Liver (tissue), 9 donors: ENCODE data around the gene WNT7B. TPM values are rescaled to one million over a fixed set of nuclear protein-coding genes. Genes with fewer than 3 reads are reported as not detected.
A peak's percentile ranks its signal among the peaks of the same experiment; 100 is the strongest.

Experiments used
- DNase-seq: peaks from one replicate; pipeline ENCODE4 v3.0.0-alpha.2; 2017; ENCODE audit warnings: low spot score
- H3K27ac ChIP-seq, 2 donors: one replicate each; pipeline ENCODE4 v1.7.0; 2013; ENCODE audit warnings: inconsistent platforms in 2 of 2, low read length in 2 of 2, control low read depth in 1 of 2, low read depth in 1 of 2, mild to moderate bottlenecking in 1 of 2
- H3K27me3 ChIP-seq, 4 donors: one replicate each; pipeline versions ENCODE4 v1.6.1 to v1.7.0; 2013; ENCODE audit warnings: low read length in 3 of 4, inconsistent platforms in 1 of 4, mild to moderate bottlenecking in 1 of 4, moderate library complexity in 1 of 4; ENCODE audit not compliant: control insufficient read depth in 4 of 4, insufficient read depth in 4 of 4
- H3K36me3 ChIP-seq, 4 donors: one replicate each; pipeline versions ENCODE4 v1.6.1 to v1.7.0; 2013; ENCODE audit warnings: low read length in 3 of 4, mild to moderate bottlenecking in 3 of 4, low read depth in 1 of 4, moderate library complexity in 1 of 4; ENCODE audit not compliant: control insufficient read depth in 4 of 4, insufficient read depth in 3 of 4
- H3K4me1 ChIP-seq, 4 donors: one replicate each; pipeline versions ENCODE4 v1.6.1 to v1.7.0; 2013; ENCODE audit warnings: low read length in 3 of 4, mild to moderate bottlenecking in 3 of 4, moderate library complexity in 1 of 4; ENCODE audit not compliant: control insufficient read depth in 4 of 4, insufficient read depth in 4 of 4
- H3K4me3 ChIP-seq, 3 donors: one replicate each; pipeline versions ENCODE4 v1.6.1 to v1.7.0; 2013; ENCODE audit warnings: low read length in 3 of 3, control low read depth in 1 of 3, low read depth in 1 of 3, mild to moderate bottlenecking in 1 of 3
- H3K9ac ChIP-seq, 2 donors: one replicate each; pipeline ENCODE4 v1.7.0; 2013; ENCODE audit warnings: low read length in 2 of 2, mild to moderate bottlenecking in 2 of 2, moderate library complexity in 2 of 2, control low read depth in 1 of 2, low read depth in 1 of 2
- H3K9me3 ChIP-seq, 4 donors: one replicate each; pipeline versions ENCODE4 v1.6.1 to v1.7.0; 2013; ENCODE audit warnings: low read length in 3 of 4; ENCODE audit not compliant: control insufficient read depth in 4 of 4
- CTCF ChIP-seq: fragments of 150-350 bp; IDR thresholded peaks from 2 replicates; pipeline ENCODE4 v1.5.1; 2017; ENCODE audit warnings: improper control_type of control experiment, low read depth, low read length; ENCODE audit not compliant: missing input control
- EGR1 ChIP-seq, 2 donors: IDR thresholded peaks; 2 replicates each; pipeline ENCODE4 v1.6.1; 2016 to 2018; ENCODE audit warnings: antibody characterized with exemption in 2 of 2, low read depth in 2 of 2
- FOXA2 ChIP-seq: IDR thresholded peaks from 2 replicates; pipeline ENCODE4 v1.6.1; 2016; ENCODE audit warnings: antibody characterized with exemption
- RAD21 ChIP-seq, 2 donors: IDR thresholded peaks; 2 replicates each; pipeline ENCODE4 v1.6.1; 2016; ENCODE audit warnings: antibody characterized with exemption in 2 of 2, mild to moderate bottlenecking in 2 of 2
- SP1 ChIP-seq: IDR thresholded peaks from 2 replicates; pipeline ENCODE4 v1.6.1; 2018; ENCODE audit warnings: antibody characterized with exemption, mild to moderate bottlenecking
- ZBTB33 ChIP-seq: IDR thresholded peaks from 2 replicates; pipeline ENCODE4 v1.6.1; 2016; ENCODE audit warnings: antibody characterized with exemption
- WGBS: extraction: QIAGEN DNeasy Blood & Tissue Kit; methylation state at CpG from one replicate; pipeline ENCODE4 v1.1.7; 2013; 5-methylcytosine and 5-hydroxymethylcytosine counted together
- polyA plus RNA-seq, 2 donors: library from polyadenylated mRNA; stranded (reverse) in 1 of 2; unstranded in 1 of 2; fragments of 200-250 nt in 1 of 2; fragments of >200 nt in 1 of 2; fragmentation: Nextera tagmentation in 1 of 2; extraction: Ambion mirVana in 1 of 2; gene quantifications; one replicate each; pipeline versions ENCODE4 v1.2.1 to v1.2.3, GENCODE V29; 2013 to 2015
- total RNA-seq, 2 donors: library from RNA; depleted of rRNA; stranded (reverse); fragments of >200 nt; gene quantifications; one replicate each; pipeline ENCODE4 v1.2.3, GENCODE V29; 2014
- TF ChIP-seq, protein P1 (sequence below): IDR thresholded peaks from 2 replicates; pipeline ENCODE4 v1.6.1; 2016; ENCODE audit warnings: antibody characterized with exemption, mild to moderate bottlenecking
- TF ChIP-seq, protein P2 (sequence below): IDR thresholded peaks from 2 replicates; pipeline ENCODE4 v1.6.1; 2016; ENCODE audit warnings: antibody characterized with exemption
- donor health status: healthy.
- donor health status: healthy.
- donor health status: healthy.
- donor health status: healthy.
- donor health status: healthy.

WNT7B gene
- total and polyA plus RNA-seq, 4 donors = 0.06 to 0.28 TPM; not detected in 2

DNA sequence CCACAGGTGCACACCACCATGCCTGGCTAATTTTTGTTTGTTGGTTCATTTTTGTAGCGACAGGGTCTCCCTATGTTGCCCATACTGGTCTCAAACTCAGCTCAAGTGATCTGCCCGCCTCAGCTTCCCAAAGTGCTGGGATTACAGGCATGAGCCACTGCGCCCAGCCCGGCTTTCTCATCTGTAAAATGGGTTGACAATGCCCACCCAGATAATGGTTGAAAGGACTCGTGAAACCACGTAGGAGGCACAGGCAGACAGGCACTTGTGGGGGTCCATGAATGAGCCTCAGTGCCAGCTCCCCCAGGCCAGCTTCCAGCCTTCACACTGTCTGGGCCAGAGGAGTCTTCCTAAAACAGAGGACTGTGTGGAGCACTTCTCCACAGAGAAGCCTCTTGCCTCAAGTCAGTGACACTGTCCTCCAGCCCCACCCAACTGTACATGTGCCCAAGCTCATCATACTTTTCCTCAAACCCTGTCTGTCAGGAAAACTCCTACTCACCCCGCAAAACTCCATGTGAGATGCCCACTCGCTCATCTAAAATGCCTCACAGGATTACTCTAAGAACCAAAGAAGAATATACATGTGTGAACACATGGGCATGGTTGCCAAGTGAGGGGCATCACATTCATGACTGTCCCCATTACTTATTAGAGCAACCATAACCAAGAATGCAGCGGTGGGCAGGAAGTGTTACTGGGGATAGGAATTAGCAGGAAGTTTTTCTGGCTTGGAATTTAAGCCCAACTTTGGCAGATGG is 32.1 kb upstream of the WNT7B start:
- no peak for DNase-seq
- Histone ChIP-seq H3K4me3 (no peak overlapping the region), H3K9ac (no peak overlapping the region), H3K36me3 (no peaks in the 10 kb centered on the region), H3K9me3 (peaks cover 0 to 3% (median under 1%) of the 10 kb centered on the region in 4 donors), H3K27ac (no peak overlapping the region), H3K4me1 (peaks cover 8 to 33% (median 23%) of the 10 kb centered on the region in 4 donors), H3K27me3 (no peaks in the 10 kb centered on the region)
- WGBS = 95% methylated on average over 9 of the region's 9 CpGs
- no peak for TF ChIP-seq EGR1 (IDR thresholded peaks at IDR 0.05; ENCODE audit: low read depth in 2 of 2)
- no peak for TF ChIP-seq CTCF
- no peak for TF ChIP-seq ZBTB33
- TF ChIP-seq, protein P1, sequence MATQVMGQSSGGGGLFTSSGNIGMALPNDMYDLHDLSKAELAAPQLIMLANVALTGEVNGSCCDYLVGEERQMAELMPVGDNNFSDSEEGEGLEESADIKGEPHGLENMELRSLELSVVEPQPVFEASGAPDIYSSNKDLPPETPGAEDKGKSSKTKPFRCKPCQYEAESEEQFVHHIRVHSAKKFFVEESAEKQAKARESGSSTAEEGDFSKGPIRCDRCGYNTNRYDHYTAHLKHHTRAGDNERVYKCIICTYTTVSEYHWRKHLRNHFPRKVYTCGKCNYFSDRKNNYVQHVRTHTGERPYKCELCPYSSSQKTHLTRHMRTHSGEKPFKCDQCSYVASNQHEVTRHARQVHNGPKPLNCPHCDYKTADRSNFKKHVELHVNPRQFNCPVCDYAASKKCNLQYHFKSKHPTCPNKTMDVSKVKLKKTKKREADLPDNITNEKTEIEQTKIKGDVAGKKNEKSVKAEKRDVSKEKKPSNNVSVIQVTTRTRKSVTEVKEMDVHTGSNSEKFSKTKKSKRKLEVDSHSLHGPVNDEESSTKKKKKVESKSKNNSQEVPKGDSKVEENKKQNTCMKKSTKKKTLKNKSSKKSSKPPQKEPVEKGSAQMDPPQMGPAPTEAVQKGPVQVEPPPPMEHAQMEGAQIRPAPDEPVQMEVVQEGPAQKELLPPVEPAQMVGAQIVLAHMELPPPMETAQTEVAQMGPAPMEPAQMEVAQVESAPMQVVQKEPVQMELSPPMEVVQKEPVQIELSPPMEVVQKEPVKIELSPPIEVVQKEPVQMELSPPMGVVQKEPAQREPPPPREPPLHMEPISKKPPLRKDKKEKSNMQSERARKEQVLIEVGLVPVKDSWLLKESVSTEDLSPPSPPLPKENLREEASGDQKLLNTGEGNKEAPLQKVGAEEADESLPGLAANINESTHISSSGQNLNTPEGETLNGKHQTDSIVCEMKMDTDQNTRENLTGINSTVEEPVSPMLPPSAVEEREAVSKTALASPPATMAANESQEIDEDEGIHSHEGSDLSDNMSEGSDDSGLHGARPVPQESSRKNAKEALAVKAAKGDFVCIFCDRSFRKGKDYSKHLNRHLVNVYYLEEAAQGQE = no peak
- TF ChIP-seq, protein P2, sequence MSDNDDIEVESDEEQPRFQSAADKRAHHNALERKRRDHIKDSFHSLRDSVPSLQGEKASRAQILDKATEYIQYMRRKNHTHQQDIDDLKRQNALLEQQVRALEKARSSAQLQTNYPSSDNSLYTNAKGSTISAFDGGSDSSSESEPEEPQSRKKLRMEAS = no peak
- no peak for TF ChIP-seq RAD21 (IDR thresholded peaks at IDR 0.05)
- no peak for TF ChIP-seq SP1

DNA sequence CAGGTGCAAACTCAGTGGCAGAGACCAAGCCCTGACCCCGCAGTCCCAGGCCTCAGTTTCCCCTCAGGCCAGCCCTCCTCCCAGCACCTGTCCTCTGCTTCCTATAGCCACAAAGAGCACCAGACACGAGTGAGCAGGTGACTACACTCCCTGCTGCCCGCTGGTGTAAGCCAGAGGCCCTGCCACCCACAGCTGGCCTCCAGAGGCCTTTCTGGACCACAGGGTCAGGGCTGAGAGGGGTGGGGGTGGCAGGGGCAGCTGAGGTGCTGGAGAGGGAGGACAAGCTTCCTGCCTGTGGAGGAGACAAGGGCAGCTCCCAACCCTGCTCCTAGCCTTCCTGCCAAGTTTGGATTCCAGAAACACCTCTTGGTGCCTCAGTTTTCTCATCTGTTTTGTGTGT is 31.3 kb upstream of the WNT7B start:
- no peak for DNase-seq
- Histone ChIP-seq H3K27me3 (no peaks in the 10 kb centered on the region), H3K36me3 (no peaks in the 10 kb centered on the region), H3K9me3 (peaks cover 0 to 3% (median under 1%) of the 10 kb centered on the region in 4 donors), H3K9ac (no peak overlapping the region), H3K4me3 (no peak overlapping the region), H3K4me1 (peaks cover 8 to 30% (median 22%) of the 10 kb centered on the region in 4 donors), H3K27ac (peak overlapping the region; percentile 64 to 75)
- 73% methylated on average over 3 of the region's 3 CpGs for WGBS
- no peak for TF ChIP-seq FOXA2
